Stimulated activated CD8-positive, alpha-beta memory T cell treated with anti-CD3 and anti-CD28 coated beads, Interleukin-15, amount 100 ng/mL, for 48 hours (primary cell): Measurements from ENCODE around the gene FOXP1.

ENCODE experiments used
- DNase-seq, 2 donors: peaks; one replicate each; pipeline ENCODE4 v3.0.0-alpha.2; 2020; ENCODE audit warnings: low read depth in 2 of 2

Gene FOXP1

DNA sequence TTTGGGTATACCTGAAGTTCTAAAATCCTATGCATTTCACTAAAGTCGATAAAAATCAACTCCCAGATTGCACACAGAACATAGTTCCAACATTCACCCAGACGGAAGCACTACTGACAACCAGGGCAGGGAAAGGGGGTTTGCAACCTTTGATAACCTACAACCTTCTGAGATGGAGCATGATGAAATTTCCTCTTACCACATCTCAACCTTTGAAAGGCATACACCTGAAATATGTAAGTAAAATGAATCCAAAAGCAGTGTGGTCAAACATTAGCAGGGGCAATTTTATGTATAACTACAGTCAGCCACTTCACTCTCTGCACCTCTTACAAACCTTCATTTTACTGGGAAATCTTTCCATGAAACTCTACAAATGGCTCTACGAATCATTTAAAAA, 184.1 kb downstream of the FOXP1 start:
- DNase-seq = no peak

DNA sequence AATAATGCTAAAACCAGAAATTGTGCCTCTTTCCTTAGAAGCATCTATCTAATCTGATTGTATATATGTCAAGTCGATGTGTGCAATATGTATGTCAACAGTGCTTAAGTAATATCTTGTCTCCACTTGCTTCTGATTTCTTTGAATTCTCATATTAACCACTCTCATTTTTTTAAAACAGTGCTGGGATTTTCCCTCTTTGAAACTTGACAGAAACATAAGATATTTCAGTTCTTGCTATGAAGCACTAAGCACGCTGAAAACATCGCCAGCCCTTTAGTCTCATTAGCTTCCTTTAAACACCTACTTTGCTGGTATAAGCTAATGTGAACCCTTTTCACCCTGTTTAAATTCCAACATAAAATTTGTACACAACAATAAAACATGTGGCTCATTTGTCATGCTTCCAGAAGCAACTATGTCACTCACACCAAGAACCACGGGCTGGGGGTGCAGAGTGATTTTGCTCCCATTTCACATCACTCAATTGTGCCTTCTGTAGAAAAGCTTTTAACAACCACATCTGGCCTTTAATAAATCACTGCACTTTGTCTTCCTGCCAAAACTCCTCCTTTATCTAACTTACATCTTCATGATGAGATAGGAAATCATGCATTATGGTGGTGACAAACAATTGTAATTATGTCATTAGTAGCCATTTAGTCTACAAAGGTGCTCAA, 185.2 kb downstream of the FOXP1 start:
- peak in 1 of 2 donors; percentile 19 for DNase-seq

DNA sequence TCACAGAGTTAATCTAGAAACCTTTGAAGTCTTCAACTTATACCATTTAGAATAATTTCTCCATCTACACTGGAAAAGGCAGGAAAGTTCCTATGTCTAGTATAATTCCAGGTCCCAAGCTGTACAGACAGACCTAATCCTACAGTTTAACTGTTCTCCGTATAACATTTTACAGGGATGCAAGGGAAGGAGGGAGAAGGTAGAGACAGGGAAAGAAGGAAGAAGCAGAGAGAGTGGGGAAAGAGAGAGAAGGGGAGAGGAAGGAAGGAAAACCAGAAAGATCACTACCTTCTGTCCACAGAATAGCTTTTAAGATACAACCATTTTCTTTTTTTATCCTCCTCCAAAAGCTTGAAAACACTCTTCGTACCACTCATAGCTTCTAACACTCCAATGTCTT, 185.8 kb downstream of the FOXP1 start:
- DNase-seq = no peak

DNA sequence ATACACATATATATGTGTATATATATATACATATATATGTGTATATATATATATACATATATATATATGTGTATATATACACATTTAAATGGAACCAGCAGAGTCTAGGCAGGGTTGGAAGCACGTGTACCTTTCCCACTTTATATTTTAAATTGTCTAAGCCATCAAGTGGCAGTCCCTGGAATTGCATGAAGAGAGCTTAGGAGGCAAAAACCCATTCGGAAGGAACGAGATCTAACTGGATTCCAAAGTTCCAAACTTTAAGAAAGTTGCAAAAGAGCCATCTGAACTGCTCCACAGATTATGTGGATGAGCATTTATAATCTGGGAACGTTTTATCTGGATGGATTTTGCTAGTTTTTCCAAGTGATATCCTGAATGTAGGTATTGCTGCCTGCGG, 186.5 kb downstream of the FOXP1 start:
- no peak for DNase-seq

DNA sequence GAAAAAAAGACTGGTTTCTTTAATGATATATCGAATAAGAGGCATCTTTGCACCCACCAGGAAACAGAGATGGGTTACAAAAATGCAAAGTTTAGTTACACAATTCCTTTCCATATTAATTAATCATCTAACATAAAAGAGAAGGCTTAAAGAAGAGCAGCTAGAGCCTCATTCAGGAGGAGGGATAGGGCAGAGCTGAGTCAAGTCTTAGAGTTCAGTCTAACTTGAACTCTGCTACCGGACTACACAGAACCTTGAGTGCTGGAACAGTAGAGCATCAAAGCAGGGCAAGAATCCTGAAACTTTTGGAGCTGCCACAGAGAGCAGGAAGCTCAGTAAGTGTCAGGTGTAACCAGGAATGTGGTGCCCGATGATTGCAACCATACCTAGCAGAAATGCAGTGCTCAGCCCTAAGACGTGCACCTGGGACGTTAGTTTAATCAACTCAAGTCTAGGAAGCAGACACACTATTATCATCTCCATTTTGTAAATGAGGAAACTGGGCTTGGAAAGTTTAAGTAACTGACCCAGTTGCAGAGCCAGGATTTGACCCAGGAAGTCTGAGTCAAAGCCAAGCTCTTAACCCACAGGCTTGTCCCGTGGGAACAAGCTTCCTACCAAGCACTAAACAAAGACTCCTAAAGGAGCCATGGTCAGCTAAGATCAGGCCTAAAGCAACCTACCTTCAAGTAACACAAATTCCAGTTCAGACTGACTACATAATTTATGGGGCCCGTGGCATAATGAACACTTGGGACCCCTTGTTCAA, 187.4 kb downstream of the FOXP1 start:
- DNase-seq = no peak

DNA sequence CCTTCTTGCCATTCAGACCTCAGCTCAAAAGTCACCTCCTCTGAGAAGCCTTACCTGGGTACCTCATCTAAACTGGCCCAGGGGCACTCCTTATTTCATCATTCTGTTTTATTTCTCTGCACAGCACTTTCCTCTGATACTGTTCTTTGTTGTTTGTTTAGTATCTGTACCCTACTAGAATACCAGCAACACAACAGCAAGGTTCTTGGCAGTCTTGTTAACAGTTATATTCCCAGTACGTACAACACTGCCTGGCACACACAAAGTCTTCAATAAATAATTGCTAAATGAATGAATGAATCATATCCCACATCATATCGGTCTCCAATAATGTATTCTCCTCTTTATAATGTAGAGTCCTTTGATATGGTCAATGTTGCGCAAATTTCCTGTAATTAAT, 188.1 kb downstream of the FOXP1 start:
- DNase-seq = no peak

DNA sequence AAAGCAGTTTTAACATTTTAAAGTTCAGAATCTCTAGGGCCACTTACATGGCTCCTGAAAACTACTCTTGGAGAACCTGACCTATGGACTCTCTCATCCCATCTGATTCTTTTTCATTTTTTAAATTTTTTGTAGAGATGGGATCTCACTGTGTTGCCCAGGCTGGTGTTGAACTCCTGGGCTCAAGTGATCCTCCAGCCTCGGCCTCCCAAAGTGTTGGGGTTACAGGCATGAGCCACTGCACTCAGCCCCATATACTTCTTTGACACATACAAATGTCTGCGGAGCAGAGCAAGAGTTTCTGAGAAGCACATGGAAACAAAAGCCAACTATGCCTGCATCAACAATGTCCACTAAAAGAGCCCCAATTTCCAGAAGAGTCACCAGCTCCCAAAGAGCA, 189.8 kb downstream of the FOXP1 start:
- DNase-seq = no peak

DNA sequence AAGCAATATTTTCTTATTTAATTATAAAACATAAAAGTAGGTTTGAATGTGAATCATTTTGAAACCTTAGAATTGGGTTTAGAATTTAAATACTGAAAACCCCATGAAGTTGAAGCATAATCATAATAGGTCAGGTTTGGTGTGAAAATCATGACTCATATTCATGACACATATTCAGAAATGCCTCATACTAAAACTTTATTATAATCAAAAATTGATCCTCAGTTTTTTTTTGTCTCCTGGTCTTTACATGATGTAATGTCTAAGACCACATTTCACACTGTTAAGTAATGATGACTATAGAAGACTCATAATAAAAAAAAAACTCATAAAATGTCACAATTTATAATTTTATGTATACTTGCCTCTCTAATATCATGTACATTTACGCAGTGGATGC, 190.4 kb downstream of the FOXP1 start:
- no peak for DNase-seq

DNA sequence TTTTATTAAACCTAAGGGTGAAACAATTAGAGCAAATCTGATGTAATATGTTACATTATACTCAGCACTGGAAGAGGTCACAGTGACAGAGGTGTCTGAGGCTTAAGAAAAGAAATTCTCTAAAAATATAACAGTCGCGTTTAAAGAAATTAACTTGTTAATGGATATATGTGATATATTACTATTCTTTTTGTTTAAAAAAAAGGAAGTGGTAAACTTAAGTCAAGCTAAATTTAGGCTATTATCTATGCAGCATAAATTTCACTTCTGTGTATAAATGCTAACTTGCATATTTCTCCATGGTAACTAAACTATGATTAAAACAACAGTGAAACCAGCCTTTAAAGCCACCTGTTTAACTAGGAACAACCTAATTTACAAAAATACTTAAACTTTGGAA, 191.3 kb downstream of the FOXP1 start:
- DNase-seq = no peak

DNA sequence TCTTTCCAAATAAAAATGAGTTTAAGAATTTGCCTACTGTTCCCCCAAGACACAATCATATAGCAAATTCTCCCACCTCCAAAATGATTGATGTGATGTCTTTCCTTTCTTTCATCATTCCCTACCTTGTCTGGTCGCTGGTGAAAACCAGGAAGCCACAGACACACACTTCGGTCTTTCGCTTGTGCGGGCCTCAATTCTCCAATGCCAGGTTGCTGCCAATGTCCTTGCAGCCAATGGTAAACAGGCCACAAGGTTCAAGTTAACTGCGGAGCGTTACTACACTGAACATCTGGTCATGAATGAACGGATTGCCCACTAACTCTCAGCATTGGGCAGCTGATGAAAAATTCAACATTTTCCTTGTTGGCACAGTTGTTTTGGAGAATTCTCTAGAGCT, 192.2 kb downstream of the FOXP1 start:
- no peak for DNase-seq

DNA sequence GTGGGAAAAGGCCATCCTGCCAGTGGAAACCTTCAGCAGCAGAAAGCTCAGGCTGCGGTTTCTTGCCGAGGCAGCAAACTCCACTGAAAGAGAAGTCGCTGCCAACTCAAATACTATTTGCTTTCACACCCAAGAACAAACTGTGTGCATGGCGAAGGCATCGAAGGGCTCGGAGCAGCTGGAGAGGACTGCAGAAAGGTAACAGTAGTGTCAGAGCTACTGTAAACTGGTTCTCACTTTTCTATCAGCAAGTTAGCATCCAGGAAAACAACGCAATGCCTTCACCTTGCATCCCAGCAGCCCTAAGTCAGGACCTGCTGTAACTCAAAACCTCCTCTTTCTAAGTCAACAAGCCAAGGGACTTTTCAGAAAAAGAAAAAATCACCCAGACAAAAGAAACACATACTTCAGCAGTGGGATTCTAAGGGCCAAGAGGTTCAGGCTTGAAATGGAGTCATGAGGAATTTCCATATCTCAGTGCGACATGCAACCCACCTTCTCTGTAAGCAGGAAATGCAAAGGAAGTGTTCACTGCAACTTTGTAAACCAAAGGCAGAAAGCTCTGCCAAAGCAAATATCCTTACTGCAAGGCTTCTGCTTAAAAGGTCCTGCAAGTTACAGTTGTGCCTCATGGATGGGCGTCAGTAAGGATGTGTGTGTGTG, 193.5 kb downstream of the FOXP1 start:
- no peak for DNase-seq

DNA sequence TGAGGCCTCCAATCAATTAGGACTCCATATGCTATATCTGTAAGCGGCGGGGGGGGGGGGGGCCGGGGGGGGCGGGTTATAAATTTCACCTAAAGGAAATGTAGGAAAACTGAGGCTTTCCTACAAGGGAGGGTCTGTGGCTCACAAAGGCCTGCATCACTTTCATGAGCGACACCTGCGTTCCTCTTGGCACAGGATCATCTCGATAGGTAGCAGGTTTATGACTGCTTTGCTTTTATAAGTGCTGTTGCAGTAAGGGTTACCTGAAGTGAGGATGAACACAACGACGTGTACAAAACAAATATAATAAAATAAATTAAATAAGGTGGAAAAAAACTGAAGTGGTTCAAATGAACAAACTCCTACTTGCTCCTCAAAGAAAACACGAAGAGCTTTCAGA, 194.3 kb downstream of the FOXP1 start:
- no peak for DNase-seq

DNA sequence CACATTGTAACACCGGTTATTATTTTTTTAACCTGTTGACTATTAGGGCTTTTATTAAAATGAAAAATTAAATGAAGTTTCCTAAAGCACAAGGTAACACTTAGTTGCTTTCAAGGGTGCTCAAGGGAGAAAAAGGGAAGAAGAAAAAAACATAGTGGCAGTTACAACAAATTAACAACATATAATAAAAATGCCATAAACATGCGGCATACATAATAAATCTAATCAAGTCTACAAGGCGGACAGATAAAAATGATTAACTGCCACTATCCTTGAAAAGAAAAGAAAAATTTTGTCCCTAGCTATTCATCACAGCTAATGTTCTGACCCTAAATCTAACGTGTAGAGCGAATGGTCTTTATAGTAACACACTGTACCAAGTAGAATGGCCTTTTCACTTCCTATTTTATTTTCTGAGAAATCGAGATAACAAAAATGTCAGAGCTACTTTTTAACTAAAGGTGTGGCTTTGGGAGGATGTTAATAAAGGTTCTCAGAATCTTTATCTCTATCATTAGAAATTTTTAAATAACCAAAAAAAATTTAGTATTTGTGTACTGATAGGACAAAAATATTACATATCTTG, 194.9 kb downstream of the FOXP1 start:
- no peak for DNase-seq

DNA sequence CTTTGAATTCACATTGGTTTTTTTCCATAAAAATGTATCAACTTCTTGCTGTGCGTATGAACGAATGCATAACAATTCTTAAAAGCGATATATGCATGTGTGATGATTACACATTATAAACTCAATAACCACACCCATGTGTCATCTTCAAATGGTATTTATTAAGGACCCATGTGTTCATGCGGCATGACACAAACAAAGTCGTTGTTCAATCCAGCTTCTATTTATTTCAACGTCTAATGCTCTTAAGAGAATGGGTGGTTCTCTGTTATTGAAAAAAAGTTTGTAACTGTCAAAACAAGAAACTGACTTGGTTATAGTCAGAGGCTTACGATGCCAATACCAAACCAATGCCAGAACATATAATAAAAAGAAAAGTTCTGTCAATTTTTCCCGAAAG, 195.9 kb downstream of the FOXP1 start:
- DNase-seq = no peak

DNA sequence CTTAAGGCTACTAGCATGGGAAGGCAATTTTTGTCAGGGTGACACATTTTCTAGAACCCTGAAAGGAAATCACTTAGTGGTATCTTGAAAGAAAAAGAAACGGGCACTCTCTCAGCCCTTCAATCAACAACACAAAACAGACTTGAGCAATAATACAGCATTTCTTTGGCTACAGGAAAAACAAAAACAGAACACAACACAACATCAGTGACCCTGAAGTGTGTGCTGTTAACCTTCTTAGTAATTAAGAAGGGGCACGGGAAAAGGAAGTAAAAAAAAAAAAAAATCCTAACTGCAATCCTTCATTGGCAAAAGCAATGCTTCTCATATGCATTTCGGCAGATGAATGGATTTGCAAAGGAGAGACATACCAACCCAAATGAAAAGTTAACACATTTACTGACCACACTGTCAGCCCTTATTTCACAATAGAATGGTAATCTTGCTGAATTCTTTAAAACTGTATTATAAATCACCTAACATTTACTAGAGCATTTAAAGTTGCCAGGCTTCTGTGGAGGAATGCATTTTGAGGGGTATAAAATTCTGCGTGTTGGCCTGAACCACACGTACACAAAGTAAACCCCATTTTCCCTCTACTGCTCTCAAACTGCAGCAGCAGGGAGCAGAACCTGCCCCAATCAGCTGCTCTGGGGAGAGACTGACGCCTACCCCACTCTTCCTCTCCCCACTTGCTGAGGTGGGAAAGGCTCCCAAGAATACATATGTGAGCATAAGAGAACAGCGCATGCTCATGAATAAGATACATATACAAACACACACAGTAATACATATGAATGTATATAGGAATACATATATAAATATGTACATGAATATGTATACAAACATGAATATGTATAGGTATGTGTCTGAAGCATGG, 198.5 kb downstream of the FOXP1 start:
- no peak for DNase-seq

DNA sequence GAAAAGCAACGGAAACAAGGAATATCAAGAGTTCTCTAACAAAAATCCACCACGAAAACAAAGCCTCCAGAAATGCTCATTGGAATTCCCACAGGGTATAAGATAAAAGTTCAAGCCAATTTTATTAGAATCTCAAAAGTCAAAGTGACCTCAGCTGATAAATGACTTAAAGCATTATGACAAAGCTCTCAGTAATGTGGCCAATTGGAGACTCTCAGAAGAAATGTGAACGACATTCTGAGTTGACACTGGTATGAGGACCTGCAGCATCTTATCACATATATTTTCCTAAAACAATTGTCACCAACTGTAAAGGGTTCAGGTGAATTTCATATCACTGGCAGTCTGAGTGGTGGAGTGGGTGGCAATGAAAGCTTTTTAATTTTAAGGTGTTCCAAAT, 199.1 kb downstream of the FOXP1 start:
- no peak for DNase-seq

DNA sequence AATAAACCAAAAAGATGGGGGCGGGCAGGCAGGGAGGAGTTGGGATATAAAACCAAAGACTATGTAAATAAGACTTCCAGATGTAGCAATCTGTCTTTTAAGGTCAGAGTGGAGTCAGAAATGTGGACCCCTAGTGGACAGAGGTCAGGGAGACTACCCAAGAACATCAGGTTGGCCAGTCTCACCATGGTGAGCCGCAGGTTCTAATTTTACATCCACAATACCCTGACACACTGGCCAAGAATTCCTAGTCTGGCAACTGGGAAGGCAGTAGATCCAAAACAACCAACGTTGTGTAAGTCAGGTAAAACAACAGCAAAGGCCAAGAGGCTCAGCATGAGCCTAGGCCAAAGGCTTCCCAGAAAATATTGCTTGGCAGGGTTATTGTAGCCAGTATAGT, 203.4 kb downstream of the FOXP1 start:
- no peak for DNase-seq

DNA sequence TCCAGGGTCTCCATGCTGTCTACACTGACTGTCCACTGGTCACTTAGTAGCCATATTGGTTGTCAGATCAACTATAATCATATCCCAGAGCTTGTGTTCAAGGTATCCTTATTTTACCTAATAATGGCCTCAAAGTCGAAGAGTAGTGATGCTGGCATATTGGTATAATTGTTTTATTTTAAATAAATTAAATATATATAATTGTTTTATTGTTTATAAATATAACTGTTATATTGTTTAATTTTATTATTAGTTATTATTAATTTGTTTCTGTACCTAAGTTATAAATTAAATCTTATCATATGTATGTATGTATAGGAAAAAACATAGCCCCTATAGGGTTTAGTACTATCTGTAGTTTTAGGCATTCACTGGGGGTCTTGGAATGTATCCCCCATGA, 205.0 kb downstream of the FOXP1 start:
- no peak for DNase-seq

DNA sequence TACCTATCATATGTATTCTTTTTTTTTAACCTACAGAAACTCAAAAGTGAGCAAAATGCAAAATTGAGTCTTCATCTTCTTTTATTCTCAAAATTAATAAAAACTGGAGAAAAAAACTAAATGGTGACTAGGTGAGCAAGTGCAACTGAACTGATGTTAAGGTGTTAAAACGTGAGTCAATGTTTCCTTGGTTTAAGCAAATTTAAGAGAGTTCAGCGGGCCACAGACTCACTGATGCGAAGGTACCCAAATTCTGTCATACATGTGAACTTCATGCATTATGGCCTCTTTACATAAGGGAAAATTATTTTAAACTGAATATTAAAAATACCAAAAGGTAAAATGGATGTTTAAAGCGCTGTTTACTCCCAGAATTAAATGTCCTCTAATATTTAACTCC, 206.6 kb downstream of the FOXP1 start:
- no peak for DNase-seq

DNA sequence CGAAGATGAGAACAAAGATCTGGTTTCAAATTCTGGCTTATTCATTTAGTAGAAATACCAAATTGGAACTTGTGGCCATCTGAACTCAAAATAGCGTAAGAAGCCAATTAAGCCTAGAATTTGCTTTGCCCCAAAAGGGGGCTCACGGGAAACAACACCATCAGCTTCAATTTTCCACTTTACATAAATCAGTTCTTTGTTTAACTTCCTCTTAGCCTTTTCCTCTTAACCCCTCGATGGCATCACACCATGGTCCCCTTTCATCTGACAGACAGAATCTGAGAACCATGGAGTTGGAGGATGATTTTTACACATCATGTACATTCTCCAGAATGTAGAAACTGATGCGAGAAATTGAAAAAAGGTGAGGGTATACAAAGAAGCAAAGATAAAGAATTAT, 207.0 kb downstream of the FOXP1 start:
- no peak for DNase-seq

DNA sequence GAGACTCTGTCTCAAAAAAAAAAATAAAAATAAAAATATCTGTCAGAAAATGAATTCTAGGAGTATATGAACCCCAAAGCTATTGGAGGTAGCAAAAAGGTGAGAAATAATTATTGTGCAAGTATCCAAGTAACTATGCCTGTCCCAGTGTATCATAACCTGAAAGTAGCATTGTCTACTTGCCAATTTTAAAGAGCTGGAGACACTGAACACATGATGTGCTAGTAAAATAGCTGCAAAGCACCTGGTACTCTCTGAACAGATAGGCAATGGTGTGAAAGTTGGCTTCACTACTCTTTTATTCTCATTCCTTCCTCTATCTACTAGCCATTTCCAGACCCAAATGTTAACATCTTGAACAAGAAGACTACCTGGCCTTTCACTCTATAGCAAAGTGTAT, 208.9 kb downstream of the FOXP1 start:
- DNase-seq = no peak
